Ascending aorta (tissue), 2 donors: Measurements from ENCODE around the gene COA8. TPM values are rescaled to one million over a fixed set of nuclear protein-coding genes. Genes with fewer than 3 reads are reported as not detected.

Source experiments
- DNase-seq, 2 donors: peaks; one replicate each; pipeline ENCODE4 v3.0.0-alpha.2; 2019; ENCODE audit warnings: low spot score in 2 of 2
- H3K27ac ChIP-seq, 2 donors: fragments of 200-600 bp; sonication (generic); one replicate each; pipeline ENCODE4 v1.5.1; 2016 to 2017; ENCODE audit warnings: mild to moderate bottlenecking in 1 of 2
- H3K27me3 ChIP-seq: fragments of 200-600 bp; sonication (generic); one replicate; pipeline ENCODE4 v1.5.1; 2017
- H3K36me3 ChIP-seq, 2 donors: fragments of 200-600 bp; sonication (generic); one replicate each; pipeline ENCODE4 v1.5.1; 2016
- H3K4me1 ChIP-seq, 2 donors: fragments of 200-600 bp; sonication (generic); one replicate each; pipeline ENCODE4 v1.5.1; 2016 to 2017; ENCODE audit warnings: mild to moderate bottlenecking in 1 of 2
- H3K4me3 ChIP-seq, 2 donors: fragments of 200-600 bp; sonication (generic); one replicate each; pipeline ENCODE4 v1.5.1; 2016 to 2017; ENCODE audit warnings: mild to moderate bottlenecking in 1 of 2
- H3K9me3 ChIP-seq, 2 donors: fragments of 200-600 bp; sonication (generic); one replicate each; pipeline ENCODE4 v1.5.1; 2016
- intact Hi-C: fragments of 100-400 bp; cut with DNase I; formaldehyde crosslinking; loops from one replicate; pipeline ENCODE4 v1.15.1; 2023
- total RNA-seq: library from RNA; depleted of rRNA; stranded (reverse); fragments of >200 nt; gene quantifications from one replicate; pipeline ENCODE4 v1.1.0, GENCODE V29; 2016
- TF ChIP-seq, protein P1 (sequence below), 3 experiments: fragments of 200-600 bp in 2 of 3; fragments of 450-650 bp in 1 of 3; sonication (generic) in 2 of 3; IDR thresholded peaks; one replicate each; pipeline ENCODE4 v1.5.1; 2016 to 2019; ENCODE audit warnings: antibody characterized with exemption in 3 of 3, mild to moderate bottlenecking in 1 of 3, moderate library complexity in 1 of 3

Gene COA8, protein sequence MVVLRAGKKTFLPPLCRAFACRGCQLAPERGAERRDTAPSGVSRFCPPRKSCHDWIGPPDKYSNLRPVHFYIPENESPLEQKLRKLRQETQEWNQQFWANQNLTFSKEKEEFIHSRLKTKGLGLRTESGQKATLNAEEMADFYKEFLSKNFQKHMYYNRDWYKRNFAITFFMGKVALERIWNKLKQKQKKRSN
- total RNA-seq = 37.7 TPM

DNA sequence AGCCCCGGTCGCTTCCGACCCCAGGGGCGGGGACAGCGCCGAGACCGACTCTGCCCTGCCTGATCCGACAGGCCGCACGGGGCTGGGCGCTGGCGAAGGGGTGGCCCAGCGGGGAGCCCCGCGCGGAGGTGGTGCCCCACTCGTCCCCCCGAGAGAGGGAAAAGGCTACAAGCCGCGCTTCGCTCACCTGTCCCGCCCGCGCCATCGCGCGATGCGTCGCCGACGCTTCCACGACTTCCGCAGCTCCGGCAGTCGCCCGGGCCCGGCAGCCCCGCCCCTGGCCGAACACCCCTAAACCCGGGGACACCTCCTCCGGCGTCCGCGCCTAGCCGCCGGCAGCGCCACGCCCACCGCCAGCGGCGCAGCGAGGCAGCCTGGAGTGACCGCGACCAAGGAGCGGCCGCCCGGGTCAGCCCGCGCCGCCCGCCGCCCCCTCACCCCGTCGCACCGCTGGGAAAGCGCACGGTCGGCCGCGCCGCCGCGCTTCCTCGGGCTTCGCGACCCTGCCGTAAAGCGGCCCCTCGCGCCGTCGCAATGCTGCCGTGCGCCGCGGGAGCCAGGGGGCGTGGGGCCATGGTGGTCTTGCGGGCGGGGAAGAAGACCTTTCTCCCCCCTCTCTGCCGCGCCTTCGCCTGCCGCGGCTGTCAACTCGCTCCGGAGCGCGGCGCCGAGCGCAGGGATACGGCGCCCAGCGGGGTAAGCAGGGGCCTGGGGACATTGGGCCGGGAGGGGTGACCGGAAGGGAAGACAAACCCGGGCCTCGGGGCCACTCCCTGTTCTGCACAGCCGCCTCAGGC lies at the start of gene COA8, which contains the start of gene BAG5:
Gene COA8, plus strand, starts transcription at position 532 of the 797 bp plus-strand sequence. Its CDS starts 42 bp downstream, at position 574.
Gene BAG5, minus strand, starts transcription at position 229 of the 797 bp plus-strand sequence. CDS start 1,493 bp downstream, outside the sequence.
- H3K4me3 ChIP-seq = peak within 1 kb of the TSS; percentile 81 to 90
- peaks cover 16 to 46% of the 10 kb centered on the region in 2 donors for H3K4me1 ChIP-seq
- H3K27ac ChIP-seq = peak within 1 kb of the TSS; percentile 93 to 96
- H3K9me3 ChIP-seq = no peaks in the 10 kb centered on the region
- H3K27me3 ChIP-seq = no peaks in the 10 kb centered on the region
- TF ChIP-seq, protein P1, sequence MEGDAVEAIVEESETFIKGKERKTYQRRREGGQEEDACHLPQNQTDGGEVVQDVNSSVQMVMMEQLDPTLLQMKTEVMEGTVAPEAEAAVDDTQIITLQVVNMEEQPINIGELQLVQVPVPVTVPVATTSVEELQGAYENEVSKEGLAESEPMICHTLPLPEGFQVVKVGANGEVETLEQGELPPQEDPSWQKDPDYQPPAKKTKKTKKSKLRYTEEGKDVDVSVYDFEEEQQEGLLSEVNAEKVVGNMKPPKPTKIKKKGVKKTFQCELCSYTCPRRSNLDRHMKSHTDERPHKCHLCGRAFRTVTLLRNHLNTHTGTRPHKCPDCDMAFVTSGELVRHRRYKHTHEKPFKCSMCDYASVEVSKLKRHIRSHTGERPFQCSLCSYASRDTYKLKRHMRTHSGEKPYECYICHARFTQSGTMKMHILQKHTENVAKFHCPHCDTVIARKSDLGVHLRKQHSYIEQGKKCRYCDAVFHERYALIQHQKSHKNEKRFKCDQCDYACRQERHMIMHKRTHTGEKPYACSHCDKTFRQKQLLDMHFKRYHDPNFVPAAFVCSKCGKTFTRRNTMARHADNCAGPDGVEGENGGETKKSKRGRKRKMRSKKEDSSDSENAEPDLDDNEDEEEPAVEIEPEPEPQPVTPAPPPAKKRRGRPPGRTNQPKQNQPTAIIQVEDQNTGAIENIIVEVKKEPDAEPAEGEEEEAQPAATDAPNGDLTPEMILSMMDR (IDR thresholded peaks at IDR 0.05) = peak in 2 of 3 experiments; percentile 9 to 28
- intact Hi-C loops = loop anchor here (2.0 to 5.0 kb wide), 2 partner anchors 66 to 155 kb away; partner anchors contain the start of genes KLC1, XRCC3 and ZFYVE21
- peak in 1 of 2 donors; percentile 90 for DNase-seq
- H3K36me3 ChIP-seq = peaks cover 18 to 25% of the 10 kb centered on the region in 2 donors

DNA sequence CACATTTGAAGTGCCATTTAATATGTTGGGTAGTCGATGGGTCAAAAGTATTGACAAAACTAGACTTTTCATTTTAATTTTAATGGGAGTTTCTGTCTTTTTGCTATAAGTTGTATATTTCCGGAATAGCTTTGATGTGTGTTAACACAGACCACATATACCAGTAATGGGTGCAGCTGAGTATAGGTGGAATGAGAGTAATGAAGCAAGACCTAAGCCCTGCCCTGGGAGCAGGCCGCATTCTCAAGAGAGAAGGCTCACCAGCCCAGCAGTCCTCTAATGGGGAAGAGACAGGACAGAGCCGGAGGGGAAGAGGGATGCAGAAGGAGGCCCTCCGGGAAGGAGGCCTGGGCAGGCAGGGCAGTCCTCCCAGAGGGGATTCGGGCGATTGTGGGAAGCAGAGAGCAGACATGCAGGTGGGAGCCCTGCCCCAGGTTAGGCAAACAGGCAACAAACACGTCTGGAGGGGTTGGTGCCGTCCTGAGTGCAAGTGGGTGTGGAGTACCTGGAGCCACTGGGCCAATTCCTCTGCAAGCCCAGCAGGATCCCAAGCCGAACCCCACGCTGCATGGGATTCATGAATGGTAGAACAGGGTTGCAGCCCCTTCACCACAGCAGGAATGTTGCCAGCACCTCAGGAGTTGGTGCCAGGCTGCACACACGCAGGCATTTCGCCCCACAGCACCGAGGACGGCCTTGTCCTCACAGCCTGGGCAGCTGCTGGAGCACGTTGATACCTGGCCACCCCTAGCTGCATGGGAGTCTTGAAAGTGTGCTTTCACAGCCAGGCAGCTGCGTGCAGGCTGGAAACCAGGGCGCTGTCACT lies 48.0 kb upstream of the COA8 start:
- DNase-seq = no peak
- peaks cover 19 to 44% of the 10 kb centered on the region in 2 donors for H3K4me1 ChIP-seq
- H3K36me3 ChIP-seq = peaks cover 9 to 17% of the 10 kb centered on the region in 2 donors
- H3K27ac ChIP-seq = peak overlapping the region; percentile 25 to 59
- no peak overlapping the region for H3K4me3 ChIP-seq
- intact Hi-C loops = loop anchor here (5.0 kb wide), 1 partner anchor 112 kb away; the partner anchor contains the start of gene KLC1
- TF ChIP-seq, protein P1 (IDR thresholded peaks at IDR 0.05) = no peak
- no peaks in the 10 kb centered on the region for H3K27me3 ChIP-seq
- H3K9me3 ChIP-seq = no peaks in the 10 kb centered on the region

DNA sequence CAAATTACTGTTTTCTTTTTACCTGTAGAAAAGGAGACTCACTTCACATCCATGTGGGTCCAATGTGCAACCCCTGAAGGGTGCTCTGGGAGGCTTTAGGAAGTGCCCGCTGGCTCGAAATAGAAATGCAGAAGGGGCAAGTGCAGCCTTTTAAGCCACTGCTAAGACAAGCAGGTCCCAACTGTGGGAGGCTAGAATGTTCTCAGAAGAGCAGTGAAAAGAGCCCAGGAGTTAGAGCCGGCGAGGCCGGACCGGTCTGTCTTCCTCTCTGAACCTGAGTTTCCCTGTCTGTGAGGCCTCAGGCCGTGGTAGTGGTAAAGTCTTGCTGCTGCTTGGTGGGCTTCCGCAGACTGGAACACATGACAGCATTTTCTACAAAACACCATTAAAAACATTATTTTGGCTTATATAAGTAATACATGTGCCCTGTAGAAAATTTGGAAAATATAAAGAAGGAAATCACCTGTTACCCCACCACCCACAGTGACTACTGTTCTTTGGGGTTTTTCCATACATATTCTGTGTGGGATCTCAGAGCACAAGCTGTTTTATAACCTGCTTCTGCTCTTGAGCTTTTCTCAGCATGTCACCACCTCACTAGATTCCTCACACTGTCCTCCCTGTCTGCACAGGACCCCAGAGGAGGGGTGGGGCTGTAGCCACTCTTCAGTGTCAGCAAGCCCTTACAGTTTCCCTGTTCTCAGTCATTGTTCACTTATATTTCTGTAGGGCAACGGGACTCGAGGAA lies 46.2 kb upstream of the COA8 start:
- H3K27ac ChIP-seq = peak overlapping the region; percentile 59 to 82
- intact Hi-C loops = loop anchor here (5.0 kb wide), 1 partner anchor 111 kb away; the partner anchor contains the start of gene KLC1
- TF ChIP-seq, protein P1 (IDR thresholded peaks at IDR 0.05) = no peak

DNA sequence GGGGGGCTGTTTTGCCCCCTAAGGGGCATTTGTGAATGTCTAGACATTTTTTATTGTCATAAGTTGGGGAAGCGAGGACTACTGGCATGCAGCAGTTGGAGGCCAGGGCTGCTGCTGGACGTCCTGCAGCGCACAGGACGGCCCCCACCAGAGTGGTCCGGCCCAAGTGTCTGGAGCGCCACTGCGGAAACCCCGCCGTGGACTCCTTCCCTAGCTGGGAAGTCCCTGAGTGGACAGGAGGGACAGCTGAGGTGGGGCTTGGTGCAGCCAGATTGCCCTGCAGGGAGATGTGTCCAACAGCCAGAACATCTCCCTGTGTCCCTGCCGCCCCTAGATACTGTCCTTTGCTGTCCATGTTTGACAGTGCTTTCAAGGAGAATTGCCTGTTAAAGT lies 45.6 kb upstream of the COA8 start:
- no peak overlapping the region for H3K4me3 ChIP-seq
- intact Hi-C loops = loop anchor here (5.0 kb wide), 1 partner anchor 110 kb away; the partner anchor contains the start of gene KLC1

More for the DNA sequence above, 46.2 kb upstream of the COA8 start:
- H3K9me3 ChIP-seq = no peaks in the 10 kb centered on the region
- peaks cover 29 to 51% of the 10 kb centered on the region in 2 donors for H3K4me1 ChIP-seq
- no peak overlapping the region for H3K4me3 ChIP-seq
- H3K36me3 ChIP-seq = peaks cover 0 to under 1% of the 10 kb centered on the region in 2 donors
- DNase-seq = no peak
- no peaks in the 10 kb centered on the region for H3K27me3 ChIP-seq

More for the DNA sequence above, 45.6 kb upstream of the COA8 start:
- no peak for DNase-seq
- H3K27me3 ChIP-seq = no peaks in the 10 kb centered on the region
- TF ChIP-seq, protein P1 (IDR thresholded peaks at IDR 0.05) = no peak
- H3K36me3 ChIP-seq = no peaks in the 10 kb centered on the region
- H3K27ac ChIP-seq = peak overlapping the region; percentile 79 to 82
- H3K4me1 ChIP-seq = peaks cover 33 to 51% of the 10 kb centered on the region in 2 donors
- no peaks in the 10 kb centered on the region for H3K9me3 ChIP-seq
